Lower leg skin (tissue), 3 donors: Measurements from ENCODE around the gene BICDL1.

Experiments
- POLR2A ChIP-seq, 2 donors: fragments of 450-650 bp; IDR thresholded peaks; one replicate each; pipeline ENCODE4 v1.6.1; 2016 to 2017; ENCODE audit warnings: antibody characterized with exemption in 2 of 2, mild to moderate bottlenecking in 1 of 2, moderate library complexity in 1 of 2
- TF ChIP-seq, protein P1 (sequence below), 3 donors: fragments of 450-650 bp; IDR thresholded peaks; one replicate each; pipeline ENCODE4 v1.5.1; 2016; ENCODE audit warnings: antibody characterized with exemption in 3 of 3, mild to moderate bottlenecking in 3 of 3, moderate library complexity in 2 of 3

DNA sequence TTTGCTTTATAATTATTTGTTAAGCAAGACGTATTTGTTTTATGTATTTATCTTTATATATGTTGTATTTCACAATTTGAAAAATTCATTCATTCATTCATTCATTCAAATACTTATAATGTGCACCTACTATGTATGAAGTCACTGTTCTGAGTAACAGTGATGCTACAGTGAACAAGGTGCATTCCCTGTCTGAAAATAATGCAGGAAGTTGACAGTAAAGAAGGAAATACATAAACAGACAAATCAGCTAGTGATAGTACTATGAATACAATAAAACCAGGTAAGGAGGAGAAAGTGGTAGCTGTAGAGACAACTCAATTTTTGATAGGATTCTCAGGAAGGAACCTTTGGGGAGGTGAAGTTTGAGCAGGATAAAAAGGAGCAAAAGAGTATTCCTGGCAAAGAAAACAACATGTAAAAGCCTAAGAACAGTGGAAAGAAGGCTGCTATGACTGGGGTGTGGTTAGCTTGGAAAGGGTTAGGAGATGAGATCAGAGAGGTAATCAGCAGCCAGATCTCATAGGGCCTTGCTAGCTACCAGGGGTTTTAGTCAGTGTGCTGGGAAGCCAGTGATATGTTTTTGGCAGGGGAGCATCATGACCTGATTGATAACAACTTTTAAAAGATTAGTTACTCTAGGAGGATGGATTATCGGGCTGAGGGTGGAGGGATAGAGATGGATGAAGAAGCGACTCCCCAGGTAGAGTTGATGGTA, 17.4 kb downstream of the BICDL1 start:
- TF ChIP-seq, protein P1, sequence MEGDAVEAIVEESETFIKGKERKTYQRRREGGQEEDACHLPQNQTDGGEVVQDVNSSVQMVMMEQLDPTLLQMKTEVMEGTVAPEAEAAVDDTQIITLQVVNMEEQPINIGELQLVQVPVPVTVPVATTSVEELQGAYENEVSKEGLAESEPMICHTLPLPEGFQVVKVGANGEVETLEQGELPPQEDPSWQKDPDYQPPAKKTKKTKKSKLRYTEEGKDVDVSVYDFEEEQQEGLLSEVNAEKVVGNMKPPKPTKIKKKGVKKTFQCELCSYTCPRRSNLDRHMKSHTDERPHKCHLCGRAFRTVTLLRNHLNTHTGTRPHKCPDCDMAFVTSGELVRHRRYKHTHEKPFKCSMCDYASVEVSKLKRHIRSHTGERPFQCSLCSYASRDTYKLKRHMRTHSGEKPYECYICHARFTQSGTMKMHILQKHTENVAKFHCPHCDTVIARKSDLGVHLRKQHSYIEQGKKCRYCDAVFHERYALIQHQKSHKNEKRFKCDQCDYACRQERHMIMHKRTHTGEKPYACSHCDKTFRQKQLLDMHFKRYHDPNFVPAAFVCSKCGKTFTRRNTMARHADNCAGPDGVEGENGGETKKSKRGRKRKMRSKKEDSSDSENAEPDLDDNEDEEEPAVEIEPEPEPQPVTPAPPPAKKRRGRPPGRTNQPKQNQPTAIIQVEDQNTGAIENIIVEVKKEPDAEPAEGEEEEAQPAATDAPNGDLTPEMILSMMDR (IDR thresholded peaks at IDR 0.05): no peak
- TF ChIP-seq POLR2A (IDR thresholded peaks at IDR 0.05): no peak
